Measurements from ENCODE around the gene DAZ3.
"Not testable (repeated sequence)": the region's sequence is repeated elsewhere in the genome, so short reads cannot be mapped to it uniquely, and the experiment has no call there.

DAZ3 gene, protein sequence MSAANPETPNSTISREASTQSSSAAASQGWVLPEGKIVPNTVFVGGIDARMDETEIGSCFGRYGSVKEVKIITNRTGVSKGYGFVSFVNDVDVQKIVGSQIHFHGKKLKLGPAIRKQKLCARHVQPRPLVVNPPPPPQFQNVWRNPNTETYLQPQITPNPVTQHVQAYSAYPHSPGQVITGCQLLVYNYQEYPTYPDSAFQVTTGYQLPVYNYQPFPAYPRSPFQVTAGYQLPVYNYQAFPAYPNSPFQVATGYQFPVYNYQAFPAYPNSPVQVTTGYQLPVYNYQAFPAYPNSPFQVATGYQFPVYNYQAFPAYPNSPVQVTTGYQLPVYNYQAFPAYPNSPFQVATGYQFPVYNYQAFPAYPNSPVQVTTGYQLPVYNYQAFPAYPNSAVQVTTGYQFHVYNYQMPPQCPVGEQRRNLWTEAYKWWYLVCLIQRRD

DNA sequence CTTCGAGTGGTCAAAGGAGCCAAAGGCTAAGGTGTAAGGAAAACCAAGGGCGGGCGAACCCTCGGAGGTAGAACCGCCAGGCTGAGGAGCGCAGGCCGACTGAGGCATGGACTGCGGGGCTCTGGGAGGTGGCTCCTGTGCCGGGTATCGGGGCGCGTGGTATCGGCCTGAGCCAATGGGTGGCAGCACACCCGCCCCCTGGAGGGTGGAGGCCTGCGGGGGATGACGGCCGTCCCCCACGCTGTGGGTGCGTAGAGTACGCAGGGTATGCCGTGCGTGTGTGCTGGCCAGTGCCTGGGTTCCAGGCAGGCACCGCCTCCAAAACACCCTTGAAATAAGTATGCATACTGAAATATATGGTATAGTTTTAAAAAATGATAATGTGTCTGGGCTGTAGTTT is at the start of gene DAZ3:
Gene DAZ3, minus strand, starts transcription at position 101 of the 400 bp plus-strand sequence. CDS start 208 bp downstream, outside the sequence.
- DNase-seq = not testable (repeated sequence)

- DNase-seq = not testable (repeated sequence)
Observed at GRCh38 chrY:24833619-24834018, 20.4 kb upstream of the DAZ3 start, which contains the start of gene DAZ4. Gene DAZ4, plus strand, starts transcription at chrY:24833919. Its CDS starts 208 bp downstream, at chrY:24834127.

GRCh38 chrY:24825069-24825468 is 11.9 kb upstream of the DAZ3 start:
- not testable (repeated sequence) for DNase-seq

DNA sequence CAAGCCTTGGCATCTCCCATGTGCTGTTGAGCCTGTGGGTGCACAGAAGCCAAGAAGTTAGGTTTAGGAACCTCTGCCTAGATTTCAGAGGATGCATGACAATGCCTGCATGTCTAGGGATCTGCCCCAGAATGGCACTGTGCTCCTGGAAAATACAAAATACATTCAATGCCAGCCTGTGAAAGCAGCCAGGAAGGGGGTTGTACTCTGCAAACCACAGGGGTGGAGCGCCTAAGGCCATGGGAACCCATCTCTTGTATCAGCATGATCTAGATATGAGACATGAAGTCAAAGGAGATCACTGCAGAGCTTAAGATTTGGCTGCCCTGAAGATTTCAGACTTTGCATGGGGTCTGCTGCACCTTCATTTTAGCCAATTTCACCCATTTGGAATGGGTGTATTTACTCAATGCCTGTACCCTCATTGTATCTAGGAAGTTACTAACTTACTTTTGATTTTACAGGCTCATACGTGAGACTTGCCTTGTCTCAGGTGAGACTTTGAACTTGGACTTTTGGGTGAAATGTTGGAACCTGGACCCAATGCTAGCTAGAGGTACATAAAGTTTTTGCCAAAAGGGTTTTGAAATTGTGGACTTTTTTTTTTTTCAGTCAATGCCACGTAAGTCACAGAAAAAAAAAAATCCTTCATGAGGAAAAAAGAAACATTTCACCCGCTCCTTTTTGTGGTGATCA is 11.1 kb upstream of the DAZ3 start:
- not testable (repeated sequence) for DNase-seq

- DNase-seq = not testable (repeated sequence)
Observed at GRCh38 chrY:24821836-24822235, 8.6 kb upstream of the DAZ3 start.
